Uterus (tissue), 2 donors: ENCODE data around the gene NAV2.

Source experiments
- POLR2A ChIP-seq, 2 donors: fragments of 450-650 bp; IDR thresholded peaks; one replicate each; pipeline ENCODE4 v1.6.1; 2016; ENCODE audit warnings: antibody characterized with exemption in 2 of 2, mild to moderate bottlenecking in 1 of 2, moderate library complexity in 1 of 2
- TF ChIP-seq, protein P1 (sequence below), 4 experiments: fragments of 200-600 bp in 2 of 4; fragments of 450-650 bp in 2 of 4; sonication (generic) in 2 of 4; IDR thresholded peaks; one replicate each; pipeline ENCODE4 v1.5.1; 2016 to 2019; ENCODE audit warnings: antibody characterized with exemption in 4 of 4, mild to moderate bottlenecking in 2 of 4, moderate library complexity in 1 of 4

DNA sequence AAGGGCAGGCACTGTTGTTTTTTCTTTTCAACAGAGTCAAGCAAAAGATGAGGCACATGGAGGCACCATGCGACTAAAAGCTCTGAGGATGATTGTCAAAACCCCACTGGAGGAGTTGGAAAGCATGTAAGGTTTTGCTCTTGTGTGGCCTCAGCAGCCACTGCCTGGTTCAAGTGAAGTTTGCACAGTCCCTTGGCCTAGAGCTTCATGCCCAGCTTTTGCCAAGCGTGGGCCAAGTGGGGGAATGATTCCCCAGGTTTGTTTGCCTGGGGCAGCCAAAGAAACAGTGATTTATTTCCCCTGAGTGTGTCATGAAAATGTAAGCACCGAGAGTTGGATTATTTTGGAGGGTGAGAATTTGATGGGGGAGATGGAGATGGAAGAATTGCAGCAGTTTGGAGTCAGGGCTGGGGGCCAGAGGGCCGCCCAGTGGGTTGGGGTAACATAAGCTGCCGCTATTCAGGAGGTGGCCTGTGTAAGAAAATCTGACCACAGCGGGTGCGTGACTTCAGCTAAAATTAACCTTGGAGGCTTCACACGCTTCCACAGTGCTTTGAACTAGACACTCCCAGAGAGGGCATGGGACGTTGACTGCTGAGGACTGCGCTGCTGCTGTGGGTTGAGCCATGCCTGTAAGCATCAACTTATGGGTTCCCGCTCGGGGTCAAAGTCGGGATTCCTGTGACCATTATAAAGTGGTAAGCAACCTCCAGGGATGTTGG, 100.7 kb downstream of the NAV2 start:
- TF ChIP-seq, protein P1, sequence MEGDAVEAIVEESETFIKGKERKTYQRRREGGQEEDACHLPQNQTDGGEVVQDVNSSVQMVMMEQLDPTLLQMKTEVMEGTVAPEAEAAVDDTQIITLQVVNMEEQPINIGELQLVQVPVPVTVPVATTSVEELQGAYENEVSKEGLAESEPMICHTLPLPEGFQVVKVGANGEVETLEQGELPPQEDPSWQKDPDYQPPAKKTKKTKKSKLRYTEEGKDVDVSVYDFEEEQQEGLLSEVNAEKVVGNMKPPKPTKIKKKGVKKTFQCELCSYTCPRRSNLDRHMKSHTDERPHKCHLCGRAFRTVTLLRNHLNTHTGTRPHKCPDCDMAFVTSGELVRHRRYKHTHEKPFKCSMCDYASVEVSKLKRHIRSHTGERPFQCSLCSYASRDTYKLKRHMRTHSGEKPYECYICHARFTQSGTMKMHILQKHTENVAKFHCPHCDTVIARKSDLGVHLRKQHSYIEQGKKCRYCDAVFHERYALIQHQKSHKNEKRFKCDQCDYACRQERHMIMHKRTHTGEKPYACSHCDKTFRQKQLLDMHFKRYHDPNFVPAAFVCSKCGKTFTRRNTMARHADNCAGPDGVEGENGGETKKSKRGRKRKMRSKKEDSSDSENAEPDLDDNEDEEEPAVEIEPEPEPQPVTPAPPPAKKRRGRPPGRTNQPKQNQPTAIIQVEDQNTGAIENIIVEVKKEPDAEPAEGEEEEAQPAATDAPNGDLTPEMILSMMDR (IDR thresholded peaks at IDR 0.05): no peak
- TF ChIP-seq POLR2A (IDR thresholded peaks at IDR 0.05): no peak
